Femur (tissue), 1 donor: ENCODE results near the gene HS3ST5.
"Not testable (repeated sequence)": the region's sequence is repeated elsewhere in the genome, so short reads cannot be mapped to it uniquely, and the experiment has no call there.

Source experiments
- DNase-seq: peaks from one replicate; pipeline ENCODE4 v3.0.0-alpha.2; 2017

Gene HS3ST5

DNA sequence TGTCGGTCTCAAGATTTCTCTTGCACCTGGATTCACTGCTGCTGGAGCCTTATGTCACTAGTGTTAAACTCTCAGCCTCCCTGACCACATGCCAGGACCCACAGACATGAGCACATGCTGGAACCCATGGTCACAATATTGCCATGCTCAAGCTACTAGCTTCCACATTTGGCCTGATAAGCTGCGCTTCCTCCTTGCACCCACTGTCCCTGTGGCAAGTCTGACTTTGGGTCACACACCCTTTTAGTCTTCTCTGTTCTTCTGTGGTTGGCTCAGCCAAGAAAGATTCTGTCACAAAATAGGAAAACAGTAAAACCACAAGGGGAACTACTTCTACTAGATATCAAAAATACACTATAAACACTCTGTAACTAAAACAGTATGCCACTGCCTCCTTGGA, 303.0 kb downstream of the HS3ST5 start:
- no peak for DNase-seq

DNA sequence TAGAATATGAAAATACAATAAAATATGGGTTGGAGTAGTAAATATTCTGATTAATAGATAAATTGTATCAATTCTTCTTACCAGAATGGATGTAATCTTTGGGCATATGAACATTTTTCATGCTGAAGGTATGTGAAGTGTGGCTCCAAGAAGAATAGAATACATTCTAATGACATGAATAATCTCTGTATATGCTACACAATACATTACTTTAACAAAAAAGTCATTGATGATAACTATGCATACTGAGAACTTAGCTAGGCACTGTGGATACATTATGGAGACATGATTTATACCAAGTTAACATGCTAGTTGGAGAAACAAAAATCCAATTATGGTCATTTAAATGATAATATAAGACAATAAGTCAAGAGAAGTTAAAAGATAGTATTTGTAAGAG, 309.2 kb downstream of the HS3ST5 start:
- DNase-seq = no peak

DNA sequence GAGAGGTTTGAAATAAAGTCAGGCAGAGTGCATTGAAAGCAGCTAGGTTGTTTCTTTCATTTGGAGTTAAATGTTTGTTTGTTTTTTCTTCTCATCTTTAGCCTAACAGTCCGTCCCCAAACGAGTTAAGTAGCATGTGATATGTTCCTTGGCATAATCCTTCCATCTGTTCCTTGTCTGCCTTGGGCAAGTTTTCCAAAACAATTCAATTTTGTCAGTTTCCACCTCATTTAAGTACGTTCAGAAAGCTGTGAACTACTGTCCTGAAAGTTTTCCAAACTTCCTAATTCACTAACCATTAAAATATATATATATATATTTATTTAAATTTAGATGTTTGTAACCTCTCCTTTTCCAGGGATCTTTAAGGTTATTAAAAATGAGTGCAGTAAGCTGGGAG, 310.1 kb downstream of the HS3ST5 start:
- no peak for DNase-seq

DNA sequence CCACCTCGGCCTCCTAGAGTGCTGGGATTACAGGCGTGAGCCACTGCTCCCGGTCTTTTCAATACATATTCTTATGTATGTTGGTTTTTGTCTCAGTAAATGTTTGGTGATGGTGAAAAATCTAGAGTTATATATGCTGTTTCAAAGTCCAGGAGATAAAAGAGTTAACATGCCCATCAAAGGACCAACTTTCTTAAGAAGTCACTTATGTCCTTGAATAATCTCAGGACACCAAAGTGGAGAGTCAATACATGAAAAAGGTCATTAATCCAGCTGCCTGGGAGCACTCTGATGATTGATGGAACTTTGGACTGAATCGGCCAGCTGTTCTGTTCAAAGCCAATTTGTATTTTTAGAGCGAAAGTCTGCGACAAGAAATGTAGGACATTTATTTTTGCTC, 312.1 kb downstream of the HS3ST5 start:
- no peak for DNase-seq

DNA sequence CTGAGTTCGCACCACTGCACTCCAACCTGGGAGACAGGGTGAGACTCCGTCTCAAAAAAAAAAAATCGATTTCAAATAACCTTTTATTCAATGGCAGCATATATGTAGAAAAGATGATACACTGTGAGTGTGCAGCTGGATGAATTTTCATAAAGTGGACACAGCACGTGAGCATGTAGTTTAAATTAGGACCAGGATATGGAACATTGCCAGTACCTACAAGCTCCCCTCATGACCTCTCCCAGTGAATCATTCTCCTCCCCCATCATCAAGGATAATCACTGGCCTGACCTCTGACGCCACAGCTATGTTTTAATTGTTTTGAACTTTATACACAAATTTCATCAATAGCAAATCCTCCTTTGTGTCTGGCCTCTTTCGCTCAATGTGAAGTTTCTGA, 318.1 kb downstream of the HS3ST5 start:
- DNase-seq = no peak

DNA sequence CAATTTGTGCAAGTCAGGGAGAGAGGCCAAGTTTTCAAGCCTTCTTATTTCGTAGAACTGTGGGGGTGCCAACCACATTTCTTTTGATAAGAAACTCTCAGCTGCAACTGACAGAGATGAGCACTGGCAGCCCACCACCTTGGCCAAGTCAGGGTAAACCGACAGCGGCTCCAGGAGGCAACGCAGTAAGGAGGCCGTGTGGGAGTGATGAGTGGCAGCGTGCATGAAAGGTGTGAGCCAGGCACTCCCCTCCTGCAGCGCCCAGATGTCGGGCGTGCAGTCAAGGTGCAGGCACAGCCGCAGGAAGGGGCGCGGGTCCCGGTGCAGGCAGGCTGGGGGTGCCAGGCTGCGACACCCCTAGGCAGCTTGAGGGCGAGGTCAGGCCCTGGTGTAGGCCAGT, 322.6 kb downstream of the HS3ST5 start:
- no peak for DNase-seq

DNA sequence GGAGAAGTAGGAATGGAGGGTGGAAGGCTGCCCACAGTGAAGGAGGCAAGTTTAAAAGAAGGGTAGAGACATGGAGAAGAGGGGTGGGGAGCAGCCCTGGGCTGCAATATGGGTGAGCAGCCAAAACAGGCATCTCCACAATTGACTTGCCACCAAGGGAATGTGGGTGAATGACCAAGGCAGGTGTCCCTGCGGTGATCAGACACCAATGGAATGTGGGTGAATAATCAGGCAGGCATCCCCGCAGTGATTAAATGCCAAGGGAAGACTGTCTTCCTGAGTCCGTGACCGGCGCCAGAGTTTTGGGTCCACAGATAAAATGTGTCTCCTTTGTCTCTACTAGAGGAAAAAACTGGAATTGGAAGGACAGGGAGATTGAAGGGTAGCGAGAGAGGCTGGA, 325.7 kb downstream of the HS3ST5 start:
- not testable (repeated sequence) for DNase-seq

DNA sequence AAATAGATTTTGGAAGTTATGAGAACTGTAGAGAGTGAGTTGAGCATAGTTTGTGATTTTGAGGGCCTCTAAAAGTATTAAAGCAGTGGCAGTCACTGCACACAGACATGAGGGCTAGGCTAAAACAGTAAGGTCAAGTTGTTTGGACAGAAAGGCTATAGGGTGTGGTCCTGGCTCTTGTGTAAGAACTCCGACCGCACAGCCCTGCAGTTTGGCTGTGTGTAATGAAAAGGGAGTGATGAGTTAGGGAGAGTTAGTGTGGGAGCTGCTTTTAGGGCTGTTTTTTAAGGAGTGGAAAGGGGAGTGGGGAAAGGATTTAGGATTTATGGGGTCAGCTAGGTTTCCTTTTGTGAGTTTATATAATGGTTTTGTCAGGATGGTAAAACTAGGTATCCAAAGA, 328.7 kb downstream of the HS3ST5 start:
- DNase-seq = not testable (repeated sequence)

DNA sequence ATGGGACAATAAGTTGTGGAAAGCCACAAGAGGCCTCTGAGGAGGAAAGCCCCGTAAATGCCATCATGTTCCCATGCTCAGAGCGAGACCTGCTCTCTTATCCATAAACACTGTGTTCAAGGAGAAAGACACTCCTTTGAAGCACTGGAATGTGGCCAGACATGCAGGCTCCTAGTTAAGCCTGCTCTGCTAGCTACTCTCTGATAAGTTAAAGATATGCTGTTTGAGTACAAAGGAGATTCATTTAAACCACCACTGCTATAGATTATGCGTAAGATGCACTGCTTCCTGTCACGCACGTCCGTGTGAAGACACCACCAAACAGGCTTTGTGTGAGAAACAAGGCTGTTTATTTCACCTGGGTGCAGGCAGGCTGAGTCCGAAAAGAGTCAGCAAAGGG, 331.3 kb downstream of the HS3ST5 start:
- DNase-seq = not testable (repeated sequence)

DNA sequence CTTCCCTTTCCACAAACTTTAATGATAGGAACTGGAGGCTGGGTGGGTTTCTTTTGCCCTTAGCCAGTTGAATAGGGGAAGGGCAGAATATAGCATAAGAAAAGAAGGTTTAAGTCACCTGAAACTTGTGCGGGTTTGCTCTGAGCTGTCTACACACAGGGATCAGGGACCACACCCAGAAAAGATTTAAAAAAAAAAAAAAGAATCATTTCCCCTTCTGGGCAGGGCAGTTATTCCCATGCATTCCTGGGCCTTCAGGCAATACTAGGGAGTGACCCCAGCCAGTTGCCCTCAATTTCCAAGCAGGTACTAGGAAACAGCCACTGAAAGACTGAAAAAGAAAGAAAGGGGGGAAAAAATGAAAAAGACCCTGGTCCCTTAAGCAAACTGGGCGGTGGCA, 332.3 kb downstream of the HS3ST5 start:
- no peak for DNase-seq

DNA sequence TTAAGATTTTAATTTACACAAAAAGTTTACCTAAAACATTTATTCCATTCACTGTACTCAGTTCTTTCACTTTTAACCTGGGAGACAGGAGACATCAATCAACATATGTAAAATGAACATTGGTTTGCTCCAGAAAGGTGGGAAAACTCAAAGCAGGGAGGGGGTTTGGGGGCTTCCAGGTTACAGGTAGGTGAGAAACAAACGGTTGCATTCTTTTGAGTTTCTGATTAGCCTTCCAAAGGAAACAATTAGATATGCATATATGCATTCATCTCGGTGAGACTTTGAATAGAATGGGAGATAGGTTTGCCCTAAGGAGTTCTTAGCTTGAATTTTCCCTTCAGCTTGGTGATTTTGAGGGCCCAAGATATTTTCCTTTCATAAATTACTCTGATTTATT, 333.6 kb downstream of the HS3ST5 start:
- no peak for DNase-seq

DNA sequence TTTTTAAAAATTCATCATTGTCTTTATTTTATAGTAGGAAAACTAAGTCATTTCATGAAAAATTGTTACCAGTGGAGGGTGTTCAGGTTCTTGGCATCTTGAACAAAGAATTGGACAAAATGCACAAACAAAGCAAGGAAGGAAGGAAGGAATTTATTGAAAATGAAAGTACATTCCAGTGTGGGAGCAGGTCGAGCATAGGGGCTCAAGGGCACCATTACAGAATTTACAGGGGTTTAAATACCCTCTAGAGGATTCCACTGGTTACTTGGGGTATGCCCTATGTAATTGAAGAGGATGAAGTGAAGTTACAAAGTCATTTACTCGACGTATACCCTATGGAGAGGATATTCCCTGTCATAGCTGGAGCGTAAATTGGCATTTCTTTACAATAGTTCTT, 334.5 kb downstream of the HS3ST5 start:
- DNase-seq = no peak

DNA sequence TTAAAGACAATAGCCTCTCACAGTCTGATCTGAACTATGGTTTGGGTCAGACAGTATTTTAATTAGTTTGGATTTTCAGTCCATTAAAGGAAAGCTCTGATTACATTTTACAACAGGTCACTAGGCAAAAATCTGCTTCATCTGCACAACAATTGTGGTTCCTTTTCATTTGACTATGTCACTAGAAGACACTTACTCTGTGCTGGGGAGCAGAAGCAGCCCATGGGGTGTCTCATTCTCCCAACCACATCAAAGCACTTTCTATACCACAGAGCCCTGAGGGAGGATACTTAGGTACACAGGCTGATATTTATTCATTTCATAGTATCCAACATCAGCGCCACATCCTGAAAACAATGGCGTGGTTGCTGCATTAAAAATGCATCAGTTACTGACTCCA, 335.3 kb downstream of the HS3ST5 start:
- no peak for DNase-seq
